ENCODE data around the gene ESYT1.
A peak's percentile ranks its signal among the peaks of the same experiment; 100 is the strongest.

- TF ChIP-seq CTCF (IDR thresholded peaks at IDR 0.05; ENCODE audit: insufficient read depth, low read length) (peak; percentile 21), POLR2AphosphoS5 (IDR thresholded peaks at IDR 0.05; ENCODE audit: low read depth) (no peak)
Observed at GRCh38 chr12:56151672-56152131, 23.6 kb downstream of the ESYT1 start.

All from HL-60 (cell line).